Fibroblast of lung (primary cell): ENCODE results near the gene MAS1. TPM values are rescaled to one million over a fixed set of nuclear protein-coding genes. Genes with fewer than 3 reads are reported as not detected.

Experiments
- DNase-seq, 2 donors: peaks; one replicate each; pipeline versions ENCODE4 v3.0.0 to v3.0.0-alpha.2; 2010; ENCODE audit warnings: low read depth in 2 of 2
- H2AFZ ChIP-seq: 2 replicates; pipeline ENCODE4 v1.5.1; 2012; ENCODE audit warnings: low read length, control low read depth, inconsistent platforms
- H3K27ac ChIP-seq: 2 replicates; pipeline ENCODE4 v1.5.1; 2011; ENCODE audit warnings: low read length, control low read depth; ENCODE audit not compliant: insufficient read depth
- H3K27me3 ChIP-seq: 2 replicates; pipeline ENCODE4 v1.5.1; 2011; ENCODE audit warnings: mild to moderate bottlenecking, low read length; ENCODE audit not compliant: control insufficient read depth, insufficient read depth
- H3K36me3 ChIP-seq: 2 replicates; pipeline ENCODE4 v1.5.1; 2011; ENCODE audit warnings: low read length; ENCODE audit not compliant: control insufficient read depth, insufficient read depth
- H3K4me1 ChIP-seq: 2 replicates; pipeline ENCODE4 v1.5.1; 2011; ENCODE audit warnings: low read length; ENCODE audit not compliant: control insufficient read depth, insufficient read depth; ENCODE audit errors: extremely low read depth
- H3K4me2 ChIP-seq: 2 replicates; pipeline ENCODE4 v1.5.1; 2011; ENCODE audit warnings: low read length, control low read depth; ENCODE audit not compliant: insufficient read depth; ENCODE audit errors: extremely low read depth
- H3K4me3 ChIP-seq, 4 experiments: fragments of 200-600 bp in 1 of 4; sonication (generic) in 1 of 4; replicated peaks in 1 of 4; 2 replicates each; pipeline ENCODE4 v1.5.1; 2011 to 2016; ENCODE audit warnings: low read length in 4 of 4, low read depth in 3 of 4, mild to moderate bottlenecking in 3 of 4, control low read depth in 2 of 4, inconsistent platforms in 1 of 4, mixed read lengths in 1 of 4; ENCODE audit not compliant: insufficient read depth in 1 of 4; ENCODE audit errors: control extremely low read depth in 1 of 4
- H3K79me2 ChIP-seq: 2 replicates; pipeline ENCODE4 v1.5.1; 2012; ENCODE audit warnings: mild to moderate bottlenecking, low read length, inconsistent platforms; ENCODE audit not compliant: control insufficient read depth, insufficient read depth
- H3K9ac ChIP-seq: 2 replicates; pipeline ENCODE4 v1.5.1; 2011; ENCODE audit warnings: mild to moderate bottlenecking, low read length, control low read depth; ENCODE audit not compliant: insufficient read depth
- H3K9me3 ChIP-seq: 2 replicates; pipeline ENCODE4 v1.5.1; 2012; ENCODE audit warnings: low read depth, low read length; ENCODE audit not compliant: control insufficient read depth, insufficient read depth
- H4K20me1 ChIP-seq: 2 replicates; pipeline ENCODE4 v1.5.1; 2011; ENCODE audit warnings: low read length; ENCODE audit not compliant: control insufficient read depth, insufficient read depth; ENCODE audit errors: extremely low read depth
- EZH2 ChIP-seq: IDR thresholded peaks from 2 replicates; pipeline ENCODE4 v1.5.1; 2012; ENCODE audit warnings: low read length, control low read depth, mild to moderate bottlenecking; ENCODE audit errors: missing control alignments
- polyA plus RNA-seq, 2 donors: library from polyadenylated mRNA; depleted of rRNA in 1 of 2; stranded (reverse) in 1 of 2; unstranded in 1 of 2; fragments of >200 nt; gene quantifications; 2 replicates each; pipeline ENCODE4 v1.2.1, GENCODE V29; 2011 to 2012; ENCODE audit warnings: missing spikeins in 1 of 2
- total RNA-seq: library from RNA; depleted of rRNA; stranded (reverse); fragments of >200 nt; gene quantifications from 2 replicates; pipeline ENCODE4 v1.2.1, GENCODE V29; 2014
- TF ChIP-seq, protein P1 (sequence below), 2 donors: IDR thresholded peaks in 1 of 2; conservative IDR thresholded peaks in 1 of 2; 1 replicate in 1 of 2; 2 replicates in 1 of 2; pipeline ENCODE4 v1.5.1; 2011 to 2012; ENCODE audit warnings: low read length in 2 of 2, control low read depth in 1 of 2, inconsistent platforms in 1 of 2, low read depth in 1 of 2, mild to moderate bottlenecking in 1 of 2

The MAS1 gene
- total and polyA plus RNA-seq, 2 donors (not counting 1 experiment from before 2014, with no cell fraction given): not detected

- Histone ChIP-seq H3K4me3 (no peak overlapping the region), H3K9me3 (no peaks in the 10 kb centered on the region), H3K36me3 (no peaks in the 10 kb centered on the region), H3K4me2 (no peak overlapping the region), H2AFZ (no peak overlapping the region), H3K4me1 (no peaks in the 10 kb centered on the region), H3K9ac (no peak overlapping the region), H3K27ac (no peak overlapping the region), H3K79me2 (no peaks in the 10 kb centered on the region), H3K27me3 (peaks cover 2% of the 10 kb centered on the region), H4K20me1 (no peaks in the 10 kb centered on the region)
- DNase-seq: no peak
- TF ChIP-seq, protein P1, sequence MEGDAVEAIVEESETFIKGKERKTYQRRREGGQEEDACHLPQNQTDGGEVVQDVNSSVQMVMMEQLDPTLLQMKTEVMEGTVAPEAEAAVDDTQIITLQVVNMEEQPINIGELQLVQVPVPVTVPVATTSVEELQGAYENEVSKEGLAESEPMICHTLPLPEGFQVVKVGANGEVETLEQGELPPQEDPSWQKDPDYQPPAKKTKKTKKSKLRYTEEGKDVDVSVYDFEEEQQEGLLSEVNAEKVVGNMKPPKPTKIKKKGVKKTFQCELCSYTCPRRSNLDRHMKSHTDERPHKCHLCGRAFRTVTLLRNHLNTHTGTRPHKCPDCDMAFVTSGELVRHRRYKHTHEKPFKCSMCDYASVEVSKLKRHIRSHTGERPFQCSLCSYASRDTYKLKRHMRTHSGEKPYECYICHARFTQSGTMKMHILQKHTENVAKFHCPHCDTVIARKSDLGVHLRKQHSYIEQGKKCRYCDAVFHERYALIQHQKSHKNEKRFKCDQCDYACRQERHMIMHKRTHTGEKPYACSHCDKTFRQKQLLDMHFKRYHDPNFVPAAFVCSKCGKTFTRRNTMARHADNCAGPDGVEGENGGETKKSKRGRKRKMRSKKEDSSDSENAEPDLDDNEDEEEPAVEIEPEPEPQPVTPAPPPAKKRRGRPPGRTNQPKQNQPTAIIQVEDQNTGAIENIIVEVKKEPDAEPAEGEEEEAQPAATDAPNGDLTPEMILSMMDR (conservative IDR thresholded peaks at IDR 0.05 in 1 of 2, IDR thresholded peaks at IDR 0.05 in 1 of 2; ENCODE audit: low read depth in 1 of 2, low read length in 2 of 2): no peak
- TF ChIP-seq EZH2: no peak
Observed at GRCh38 chr6:159878341-159878740, 12.4 kb upstream of the MAS1 start.

DNA sequence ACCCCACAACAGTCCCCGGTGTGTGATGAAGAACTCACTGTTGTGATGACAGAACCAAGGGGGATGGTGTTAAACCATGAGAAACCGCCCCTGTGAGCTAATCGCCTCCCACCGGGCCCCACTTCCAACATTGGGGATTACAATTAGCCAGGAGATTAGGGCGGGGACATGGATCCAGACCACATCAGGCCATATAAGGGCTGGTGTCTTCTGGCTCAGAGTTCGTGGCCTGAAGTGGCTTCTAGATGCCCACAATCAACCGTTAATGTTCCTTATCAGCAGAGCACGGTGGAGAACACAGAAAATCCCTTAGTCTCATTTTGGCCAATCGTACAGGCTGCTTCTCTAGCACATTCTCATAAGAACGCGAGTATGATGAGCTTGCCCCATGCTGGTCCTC lies 10.9 kb upstream of the MAS1 start:
- no peak for TF ChIP-seq EZH2
- TF ChIP-seq, protein P1 (conservative IDR thresholded peaks at IDR 0.05 in 1 of 2, IDR thresholded peaks at IDR 0.05 in 1 of 2; ENCODE audit: low read depth in 1 of 2, low read length in 2 of 2): no peak
- no peaks in the 10 kb centered on the region for H3K27me3 ChIP-seq
- H3K36me3 ChIP-seq: no peaks in the 10 kb centered on the region
- no peak overlapping the region for H3K9ac ChIP-seq
- no peaks in the 10 kb centered on the region for H3K4me1 ChIP-seq
- no peak for DNase-seq
- H2AFZ ChIP-seq: no peak overlapping the region
- no peak overlapping the region for H3K4me3 ChIP-seq
- H4K20me1 ChIP-seq: no peaks in the 10 kb centered on the region
- H3K9me3 ChIP-seq: no peaks in the 10 kb centered on the region
- H3K27ac ChIP-seq: no peak overlapping the region
- no peak overlapping the region for H3K4me2 ChIP-seq
- no peaks in the 10 kb centered on the region for H3K79me2 ChIP-seq

GRCh38 chr6:159880412-159880975 lies 10.3 kb upstream of the MAS1 start:
- H3K27me3 ChIP-seq: no peaks in the 10 kb centered on the region
- H3K4me3 ChIP-seq: no peak overlapping the region
- H3K9ac ChIP-seq: no peak overlapping the region
- H4K20me1 ChIP-seq: no peaks in the 10 kb centered on the region
- no peak overlapping the region for H3K4me2 ChIP-seq
- H3K79me2 ChIP-seq: no peaks in the 10 kb centered on the region
- no peaks in the 10 kb centered on the region for H3K4me1 ChIP-seq
- no peak overlapping the region for H2AFZ ChIP-seq
- no peak for DNase-seq
- no peak overlapping the region for H3K27ac ChIP-seq
- H3K36me3 ChIP-seq: no peaks in the 10 kb centered on the region
- TF ChIP-seq EZH2: no peak
- TF ChIP-seq, protein P1 (conservative IDR thresholded peaks at IDR 0.05 in 1 of 2, IDR thresholded peaks at IDR 0.05 in 1 of 2; ENCODE audit: low read depth in 1 of 2, low read length in 2 of 2): no peak
- H3K9me3 ChIP-seq: no peaks in the 10 kb centered on the region
